Mesothelial cell of epicardium (in vitro differentiated cells): Measurements from ENCODE around the gene SLC24A3. TPM values are rescaled to one million over a fixed set of nuclear protein-coding genes. Genes with fewer than 3 reads are reported as not detected.

Source experiments
- DNase-seq, 2 experiments: peaks; one replicate each; pipeline ENCODE4 v3.0.0; 2021; ENCODE audit warnings: low spot score in 2 of 2; ENCODE audit not compliant: unreplicated experiment in 2 of 2
- H3K27ac Mint-ChIP-seq: 2 replicates; pipeline ENCODE4 v1.8.0; 2021; ENCODE audit warnings: mixed read lengths
- H3K27me3 Mint-ChIP-seq: 2 replicates; pipeline ENCODE4 v1.8.0; 2021; ENCODE audit warnings: low read depth, mixed read lengths
- H3K36me3 Mint-ChIP-seq: 2 replicates; pipeline ENCODE4 v1.8.0; 2021; ENCODE audit warnings: mixed read lengths
- H3K4me1 Mint-ChIP-seq: 2 replicates; pipeline ENCODE4 v1.8.0; 2021; ENCODE audit warnings: mixed read lengths
- H3K4me3 Mint-ChIP-seq: 2 replicates; pipeline ENCODE4 v1.8.0; 2021; ENCODE audit warnings: mild to moderate bottlenecking, moderate library complexity, mixed read lengths
- H3K9me3 Mint-ChIP-seq: 2 replicates; pipeline ENCODE4 v1.8.0; 2021; ENCODE audit warnings: mixed read lengths
- total RNA-seq: library from RNA; stranded (reverse); gene quantifications from 3 replicates; pipeline ENCODE4 v1.2.1, GENCODE V29; 2021
- TF ChIP-seq, protein P1 (sequence below): fragments of 200-600 bp; sonication (generic); IDR thresholded peaks from one replicate; pipeline ENCODE4 v1.5.0; 2021; ENCODE audit warnings: antibody characterized with exemption; ENCODE audit not compliant: unreplicated experiment

SLC24A3 gene
- total RNA-seq, 1 donor from 2014 or later = 3.2 TPM

DNA sequence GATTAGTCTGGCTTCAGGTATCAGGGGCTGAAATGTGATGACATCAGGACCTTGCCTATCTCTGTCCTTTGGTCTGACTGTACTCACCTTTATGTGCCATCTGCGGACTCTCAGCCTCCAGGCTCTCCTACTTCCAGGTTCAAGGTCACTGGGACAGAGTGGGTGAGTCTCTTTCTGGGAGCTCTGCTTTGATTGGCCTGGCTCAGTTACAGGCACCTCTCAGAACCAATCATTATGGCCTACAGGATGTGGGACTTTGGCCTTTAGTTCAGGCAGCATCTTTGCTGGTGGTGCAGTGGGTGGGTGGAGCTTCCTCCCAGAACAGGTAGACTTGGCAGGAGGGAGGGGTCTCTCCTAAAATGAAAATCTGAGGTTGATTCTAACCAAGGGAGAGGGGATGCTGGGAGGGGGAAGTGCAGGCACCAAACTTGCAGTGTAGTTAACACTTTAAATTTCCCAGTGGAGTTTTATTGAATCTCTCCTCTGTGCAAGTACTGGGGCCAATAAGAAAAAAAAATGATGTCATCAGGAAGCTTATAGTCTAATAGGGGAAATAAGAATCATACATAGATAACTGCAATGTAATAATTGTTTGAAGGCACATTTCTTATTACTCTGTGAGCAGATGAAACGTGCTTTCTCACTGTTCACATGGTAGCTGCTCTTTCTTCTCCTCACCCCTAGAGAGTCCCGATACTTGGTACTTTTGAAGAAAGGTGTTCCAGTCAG lies 53.4 kb downstream of the SLC24A3 start:
- Mint-ChIP-seq H3K9me3 (no peaks in the 10 kb centered on the region), H3K36me3 (no peaks in the 10 kb centered on the region), H3K4me3 (no peak overlapping the region), H3K27ac (no peak overlapping the region), H3K4me1 (no peaks in the 10 kb centered on the region), H3K27me3 (peaks cover 14% of the 10 kb centered on the region)
- DNase-seq = no peak
- TF ChIP-seq, protein P1, sequence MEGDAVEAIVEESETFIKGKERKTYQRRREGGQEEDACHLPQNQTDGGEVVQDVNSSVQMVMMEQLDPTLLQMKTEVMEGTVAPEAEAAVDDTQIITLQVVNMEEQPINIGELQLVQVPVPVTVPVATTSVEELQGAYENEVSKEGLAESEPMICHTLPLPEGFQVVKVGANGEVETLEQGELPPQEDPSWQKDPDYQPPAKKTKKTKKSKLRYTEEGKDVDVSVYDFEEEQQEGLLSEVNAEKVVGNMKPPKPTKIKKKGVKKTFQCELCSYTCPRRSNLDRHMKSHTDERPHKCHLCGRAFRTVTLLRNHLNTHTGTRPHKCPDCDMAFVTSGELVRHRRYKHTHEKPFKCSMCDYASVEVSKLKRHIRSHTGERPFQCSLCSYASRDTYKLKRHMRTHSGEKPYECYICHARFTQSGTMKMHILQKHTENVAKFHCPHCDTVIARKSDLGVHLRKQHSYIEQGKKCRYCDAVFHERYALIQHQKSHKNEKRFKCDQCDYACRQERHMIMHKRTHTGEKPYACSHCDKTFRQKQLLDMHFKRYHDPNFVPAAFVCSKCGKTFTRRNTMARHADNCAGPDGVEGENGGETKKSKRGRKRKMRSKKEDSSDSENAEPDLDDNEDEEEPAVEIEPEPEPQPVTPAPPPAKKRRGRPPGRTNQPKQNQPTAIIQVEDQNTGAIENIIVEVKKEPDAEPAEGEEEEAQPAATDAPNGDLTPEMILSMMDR = no peak

DNA sequence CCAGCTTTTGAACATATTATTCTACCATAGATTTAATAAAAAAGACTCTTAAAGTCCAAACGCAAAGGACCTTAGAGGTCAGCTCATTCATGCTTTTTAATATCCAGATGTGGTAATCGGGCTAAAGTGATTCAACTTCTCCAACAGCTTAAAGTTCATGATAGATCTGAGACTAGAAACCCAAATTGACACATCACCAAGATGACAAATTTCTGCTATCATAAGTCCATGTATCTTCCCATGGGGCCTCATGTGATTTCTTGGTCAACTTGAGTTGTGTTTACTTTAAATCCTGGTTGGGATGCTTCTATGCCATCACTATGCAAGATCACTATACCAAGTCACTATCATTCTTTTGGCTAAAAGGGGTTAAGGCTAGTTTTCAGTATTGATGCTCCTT lies 56.0 kb downstream of the SLC24A3 start:
- Mint-ChIP-seq H3K27me3 (peaks cover 18% of the 10 kb centered on the region), H3K9me3 (no peaks in the 10 kb centered on the region), H3K36me3 (no peaks in the 10 kb centered on the region), H3K27ac (no peak overlapping the region), H3K4me3 (no peak overlapping the region), H3K4me1 (no peaks in the 10 kb centered on the region)
- TF ChIP-seq, protein P1 = no peak
- DNase-seq = no peak

DNA sequence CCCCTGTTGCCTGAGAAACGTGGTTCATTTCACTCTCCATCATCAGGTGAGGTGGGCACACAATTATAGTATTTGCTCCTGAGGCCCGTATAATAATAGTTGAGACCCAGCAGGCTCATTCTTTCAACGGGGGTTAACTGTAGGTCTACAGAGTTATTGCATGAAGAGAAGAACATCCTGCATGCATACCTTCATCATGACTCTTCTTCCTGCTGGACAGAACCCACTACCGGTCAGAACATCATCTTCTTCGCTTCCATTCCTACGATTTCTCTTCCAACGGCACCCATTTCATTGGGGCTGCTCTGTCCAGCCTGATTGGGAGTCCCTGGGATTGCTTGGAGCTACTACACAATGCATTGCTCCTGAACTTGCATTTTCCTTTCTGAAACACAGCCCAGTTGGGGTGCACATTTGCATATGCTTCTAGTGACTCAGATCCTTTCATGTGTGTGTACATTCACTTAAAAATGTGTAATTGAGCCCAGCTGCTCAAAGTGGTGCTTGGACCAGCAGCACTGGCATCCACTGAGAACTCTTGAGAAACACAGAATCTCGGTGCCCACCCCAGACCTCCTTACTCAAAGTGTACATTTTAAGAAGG lies 57.4 kb downstream of the SLC24A3 start:
- Mint-ChIP-seq H3K27me3 (peaks cover 18% of the 10 kb centered on the region), H3K9me3 (no peaks in the 10 kb centered on the region), H3K4me1 (peaks cover under 1% of the 10 kb centered on the region), H3K27ac (no peak overlapping the region), H3K36me3 (no peaks in the 10 kb centered on the region), H3K4me3 (no peak overlapping the region)
- no peak for DNase-seq
- TF ChIP-seq, protein P1 = no peak

DNA sequence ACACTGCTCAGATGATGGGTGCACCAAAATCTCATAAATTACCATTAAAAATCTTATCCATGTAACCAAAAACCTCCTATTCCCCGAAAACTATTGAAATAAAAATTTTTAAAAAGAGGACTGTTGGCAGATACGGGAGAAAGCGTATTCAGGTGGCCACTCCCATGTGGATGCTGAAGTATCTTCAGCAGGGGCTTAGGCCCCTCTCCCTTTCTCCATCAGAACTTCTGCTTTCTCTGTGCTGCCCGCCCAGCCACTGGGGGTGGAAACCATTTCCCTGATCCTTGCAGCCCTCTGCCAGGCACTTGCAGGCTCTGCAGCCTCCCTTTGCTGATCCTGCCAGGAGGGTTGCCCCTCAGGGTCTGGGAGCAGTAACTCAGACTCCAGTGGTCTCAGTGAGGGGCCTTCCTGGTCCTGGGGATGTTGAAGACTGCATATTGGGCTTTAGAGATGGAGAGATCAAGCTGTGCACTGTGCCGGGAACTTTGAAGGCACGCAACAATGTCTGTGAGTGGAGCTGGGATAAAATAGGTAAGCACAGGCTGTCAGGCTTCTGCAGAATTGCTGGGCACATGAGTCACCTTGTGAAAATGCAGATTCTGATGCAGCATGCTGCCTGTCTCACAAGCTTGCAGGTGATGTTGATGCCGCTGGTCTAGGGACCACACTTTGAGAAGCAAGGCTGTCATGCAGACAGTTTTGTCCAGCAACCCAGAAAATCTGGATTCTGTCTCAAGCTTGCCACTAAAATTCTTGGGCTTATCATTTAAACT lies 59.6 kb downstream of the SLC24A3 start:
- no peak for DNase-seq
- TF ChIP-seq, protein P1 = no peak
- no peaks in the 10 kb centered on the region for H3K36me3 Mint-ChIP-seq
- no peak overlapping the region for H3K27ac Mint-ChIP-seq
- peaks cover 16% of the 10 kb centered on the region for H3K4me1 Mint-ChIP-seq
- no peak overlapping the region for H3K4me3 Mint-ChIP-seq
- no peaks in the 10 kb centered on the region for H3K9me3 Mint-ChIP-seq
- peaks cover 15% of the 10 kb centered on the region for H3K27me3 Mint-ChIP-seq

DNA sequence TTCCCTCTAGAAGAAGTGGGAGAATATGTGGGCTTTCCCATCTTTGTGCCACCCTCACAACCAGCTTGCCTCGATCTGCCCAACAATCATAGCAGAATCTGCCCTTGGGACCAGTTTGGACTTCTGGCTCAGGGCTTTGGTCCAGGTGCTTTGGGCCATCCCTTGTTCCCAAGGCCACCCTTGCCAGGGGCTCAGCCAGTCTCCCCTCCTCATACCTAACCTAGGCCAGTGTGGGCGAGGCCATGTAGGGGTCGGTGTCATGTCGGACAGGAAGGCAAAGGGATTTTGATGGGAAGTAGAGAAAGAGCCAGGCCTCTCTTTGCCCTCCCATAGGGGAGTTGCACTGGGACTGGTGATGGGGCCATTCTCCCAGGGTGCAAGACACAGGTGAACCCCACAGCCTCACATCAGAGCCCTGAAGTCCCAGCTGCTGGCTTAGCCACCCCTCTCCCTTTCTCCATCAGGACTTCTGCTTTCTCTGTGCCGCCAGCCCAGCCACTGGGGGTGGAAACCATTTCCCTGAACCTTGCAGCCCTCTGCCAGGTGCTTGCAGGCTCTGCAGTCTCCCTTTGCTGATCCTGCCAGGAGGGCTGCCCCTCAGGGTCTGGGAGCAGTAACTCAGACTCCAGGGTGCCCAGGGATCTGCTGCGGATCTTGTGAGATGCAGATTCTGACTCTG lies 60.7 kb downstream of the SLC24A3 start:
- Mint-ChIP-seq H3K27me3 (peaks cover 20% of the 10 kb centered on the region), H3K36me3 (no peaks in the 10 kb centered on the region), H3K4me1 (peaks cover 16% of the 10 kb centered on the region), H3K9me3 (no peaks in the 10 kb centered on the region), H3K4me3 (no peak overlapping the region), H3K27ac (no peak overlapping the region)
- TF ChIP-seq, protein P1 = no peak
- DNase-seq = no peak
